Colonic mucosa (tissue), 4 donors: ENCODE results near the gene OR8B2. TPM values are rescaled to one million over a fixed set of nuclear protein-coding genes. Genes with fewer than 3 reads are reported as not detected.

ENCODE experiments used
- DNase-seq: peaks from one replicate; pipeline ENCODE4 v3.0.0-alpha.2; 2020
- H3K27ac ChIP-seq: fragments of 200-600 bp; one replicate; pipeline ENCODE4 v1.8.0; 2021
- H3K27me3 ChIP-seq: fragments of 200-600 bp; one replicate; pipeline ENCODE4 v1.8.0; 2021
- H3K36me3 ChIP-seq: fragments of 200-600 bp; one replicate; pipeline ENCODE4 v1.8.0; 2021
- H3K4me1 ChIP-seq: fragments of 200-600 bp; one replicate; pipeline ENCODE4 v1.8.0; 2021; ENCODE audit warnings: mild to moderate bottlenecking
- H3K4me3 ChIP-seq: fragments of 200-600 bp; one replicate; pipeline ENCODE4 v1.8.0; 2021
- H3K9ac ChIP-seq, 2 donors: one replicate each; pipeline ENCODE4 v1.7.0; 2013; ENCODE audit warnings: control low read depth in 2 of 2, low read depth in 2 of 2, low read length in 2 of 2
- H3K9me3 ChIP-seq: fragments of 200-600 bp; one replicate; pipeline ENCODE4 v1.8.0; 2021
- intact Hi-C: fragments of 100-400 bp; cut with DNase I; formaldehyde crosslinking; loops from one replicate; pipeline ENCODE4 v1.14.1; 2022
- total RNA-seq, 2 donors: library from RNA; stranded (reverse); fragmentation: NEBNext Ultra II Directional in 1 of 2; extraction: Animal tissue kit (Norgen Biotek cat#: 25700) in 1 of 2; gene quantifications; one replicate each; pipeline ENCODE4 v1.2.1, GENCODE V29; 2021
- TF ChIP-seq, protein P1 (sequence below): fragments of 200-600 bp; IDR thresholded peaks from one replicate; pipeline ENCODE4 v1.8.0; 2022; ENCODE audit warnings: antibody characterized with exemption, mild to moderate bottlenecking
- donor health status: healthy.
- donor health status: DM: no; HTN: no; CAD: no.
- donor health status: DM: no; HTN: no; CAD: no.

Gene OR8B2
- not detected for total RNA-seq

DNA sequence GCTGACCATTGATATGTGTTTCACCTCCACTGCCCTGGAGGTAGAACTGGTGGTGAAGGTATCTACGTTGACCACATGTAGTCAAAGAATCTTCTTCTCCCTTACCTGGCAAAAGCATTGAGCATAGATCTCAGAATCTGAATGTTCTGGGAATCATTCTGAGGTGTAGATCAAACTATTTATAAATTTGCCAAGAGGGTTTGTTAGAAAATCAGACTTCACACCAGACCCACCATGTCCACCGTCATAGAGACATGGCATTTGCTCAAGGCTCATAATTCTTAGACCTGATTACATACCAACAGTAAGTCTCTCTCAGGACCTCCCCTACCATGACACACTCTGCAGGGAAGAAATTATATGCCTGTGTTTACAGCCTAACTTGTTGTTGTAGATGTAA lies at the start of gene OR8B2:
TSS of gene OR8B2 (minus strand) at position 101 of the 400 bp plus-strand sequence. CDS start 1,156 bp downstream, outside the sequence.
- no peaks in the 10 kb centered on the region for H3K27me3 ChIP-seq
- no peak for DNase-seq
- no peaks in the 10 kb centered on the region for H3K36me3 ChIP-seq
- H3K9ac ChIP-seq, result no peak within 1 kb of the TSS
- no peak within 1 kb of the TSS for H3K27ac ChIP-seq
- H3K4me1 ChIP-seq, result no peaks in the 10 kb centered on the region
- no peak within 1 kb of the TSS for H3K4me3 ChIP-seq
- no peaks in the 10 kb centered on the region for H3K9me3 ChIP-seq
- TF ChIP-seq, protein P1, sequence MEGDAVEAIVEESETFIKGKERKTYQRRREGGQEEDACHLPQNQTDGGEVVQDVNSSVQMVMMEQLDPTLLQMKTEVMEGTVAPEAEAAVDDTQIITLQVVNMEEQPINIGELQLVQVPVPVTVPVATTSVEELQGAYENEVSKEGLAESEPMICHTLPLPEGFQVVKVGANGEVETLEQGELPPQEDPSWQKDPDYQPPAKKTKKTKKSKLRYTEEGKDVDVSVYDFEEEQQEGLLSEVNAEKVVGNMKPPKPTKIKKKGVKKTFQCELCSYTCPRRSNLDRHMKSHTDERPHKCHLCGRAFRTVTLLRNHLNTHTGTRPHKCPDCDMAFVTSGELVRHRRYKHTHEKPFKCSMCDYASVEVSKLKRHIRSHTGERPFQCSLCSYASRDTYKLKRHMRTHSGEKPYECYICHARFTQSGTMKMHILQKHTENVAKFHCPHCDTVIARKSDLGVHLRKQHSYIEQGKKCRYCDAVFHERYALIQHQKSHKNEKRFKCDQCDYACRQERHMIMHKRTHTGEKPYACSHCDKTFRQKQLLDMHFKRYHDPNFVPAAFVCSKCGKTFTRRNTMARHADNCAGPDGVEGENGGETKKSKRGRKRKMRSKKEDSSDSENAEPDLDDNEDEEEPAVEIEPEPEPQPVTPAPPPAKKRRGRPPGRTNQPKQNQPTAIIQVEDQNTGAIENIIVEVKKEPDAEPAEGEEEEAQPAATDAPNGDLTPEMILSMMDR, result no peak
- intact Hi-C loops, result no loop called here

DNA sequence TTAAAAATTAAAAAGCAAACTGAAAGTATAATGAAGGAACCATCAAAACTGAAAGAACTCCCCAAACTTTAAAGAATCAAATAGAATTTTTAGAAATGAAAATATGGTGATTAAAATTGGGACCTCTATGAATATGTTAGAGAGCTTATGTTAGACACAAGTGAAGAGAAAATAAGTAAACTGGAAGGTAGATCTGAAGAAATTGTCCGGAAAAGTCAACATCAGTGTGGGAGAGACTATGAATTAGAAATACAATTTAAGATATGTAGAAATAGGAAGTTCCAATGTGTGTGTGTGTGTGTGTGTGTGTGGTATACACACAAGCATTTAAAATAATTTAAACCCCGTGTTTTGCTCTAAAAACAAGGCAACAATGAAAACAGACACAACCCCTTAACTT lies 45.3 kb upstream of the OR8B2 start:
- Histone ChIP-seq H3K27ac (no peak overlapping the region), H3K9ac (no peak overlapping the region), H3K36me3 (no peaks in the 10 kb centered on the region), H3K9me3 (no peaks in the 10 kb centered on the region), H3K4me3 (no peak overlapping the region), H3K4me1 (no peaks in the 10 kb centered on the region), H3K27me3 (no peaks in the 10 kb centered on the region)
- TF ChIP-seq, protein P1, result no peak
- no peak for DNase-seq
- intact Hi-C loops, result no loop called here

DNA sequence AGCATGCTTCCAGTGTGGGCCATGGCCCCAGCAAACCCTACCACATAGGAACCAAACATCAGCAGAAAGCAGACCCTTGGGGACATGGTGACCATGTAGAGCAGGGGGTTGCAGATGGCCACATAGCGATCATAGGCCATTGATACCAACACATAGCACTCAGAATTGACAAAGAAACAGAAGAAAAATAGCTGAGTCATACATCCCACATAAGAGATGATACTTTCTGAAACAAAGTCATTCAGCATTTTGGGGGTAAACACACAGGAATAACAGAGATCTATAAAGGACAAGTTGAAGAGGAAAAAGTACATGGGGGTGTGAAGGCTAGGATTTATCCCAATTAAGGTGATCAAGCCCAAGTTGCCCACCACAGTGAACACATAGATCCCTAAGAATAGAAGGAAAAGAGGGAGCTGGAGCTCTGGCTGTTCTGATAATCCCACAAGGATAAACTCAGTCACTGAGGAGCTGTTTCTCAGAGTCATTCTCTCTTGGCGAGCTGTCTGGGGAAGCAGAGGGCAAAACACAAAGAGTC lies 40.2 kb upstream of the OR8B2 start, which contains the start of gene OR8B4:
TSS of gene OR8B4 (minus strand) at position 488 of the 538 bp plus-strand sequence. CDS start at position 488, 0 bp downstream.
- intact Hi-C loops, result no loop called here
- no peaks in the 10 kb centered on the region for H3K4me1 ChIP-seq
- H3K27ac ChIP-seq, result no peak within 1 kb of the TSS
- H3K36me3 ChIP-seq, result no peaks in the 10 kb centered on the region
- no peak within 1 kb of the TSS for H3K4me3 ChIP-seq
- no peak for DNase-seq
- H3K9me3 ChIP-seq, result no peaks in the 10 kb centered on the region
- H3K27me3 ChIP-seq, result no peaks in the 10 kb centered on the region
- TF ChIP-seq, protein P1, result no peak
- H3K9ac ChIP-seq, result no peak within 1 kb of the TSS

- Histone ChIP-seq H3K9ac (no peak overlapping the region), H3K4me3 (no peak overlapping the region), H3K4me1 (no peaks in the 10 kb centered on the region), H3K27me3 (no peaks in the 10 kb centered on the region), H3K27ac (no peak overlapping the region), H3K9me3 (no peaks in the 10 kb centered on the region), H3K36me3 (no peaks in the 10 kb centered on the region)
- TF ChIP-seq, protein P1, result no peak
- intact Hi-C loops, result no loop called here
- no peak for DNase-seq
These were observed 36.7 kb upstream of the OR8B2 start for GRCh38 chr11:124421043-124421442.

GRCh38 chr11:124415356-124415923 lies 31.1 kb upstream of the OR8B2 start:
- Histone ChIP-seq H3K9me3 (no peaks in the 10 kb centered on the region), H3K4me3 (no peak overlapping the region), H3K9ac (no peak overlapping the region), H3K36me3 (no peaks in the 10 kb centered on the region), H3K4me1 (no peaks in the 10 kb centered on the region), H3K27ac (no peak overlapping the region), H3K27me3 (no peaks in the 10 kb centered on the region)
- intact Hi-C loops, result loop anchor here (5.0 kb wide), 1 partner anchor 177 kb away; no protein-coding TSS in a partner anchor
- DNase-seq, result no peak
- TF ChIP-seq, protein P1, result peak; percentile 86
